K562 (cell line): ENCODE measurements around the gene PPM1N. TPM values are rescaled to one million over a fixed set of nuclear protein-coding genes. Genes with fewer than 3 reads are reported as not detected.

ENCODE experiments used
- ARID4B ChIP-seq: sonication (generic); formaldehyde crosslinking; IDR thresholded peaks from 2 replicates; pipeline ENCODE4 v1.8.0; 2022; ENCODE audit warnings: mild to moderate bottlenecking, missing genetic modification reagents
- HMGN3 ChIP-seq: IDR thresholded peaks from 2 replicates; pipeline ENCODE4 v1.6.1; 2011; ENCODE audit warnings: borderline replicate concordance, low read depth, mild to moderate bottlenecking, mixed read lengths, low read length; ENCODE audit not compliant: insufficient read length; ENCODE audit errors: extremely low read depth
- NONO ChIP-seq, 2 experiments: fragments of 200-400 bp in 1 of 2; fragments of 450-650 bp in 1 of 2; formaldehyde crosslinking in 1 of 2; IDR thresholded peaks; 2 replicates each; pipeline ENCODE4 v1.6.1; 2017; ENCODE audit warnings: low read depth in 2 of 2, mild to moderate bottlenecking in 2 of 2, moderate library complexity in 2 of 2, low read length in 1 of 2
- PHF8 ChIP-seq: fragments of 200-600 bp; sonication (generic); IDR thresholded peaks from 2 replicates; pipeline ENCODE4 v1.6.1; 2012; ENCODE audit warnings: mixed run types, mild to moderate bottlenecking, inconsistent platforms, low read length, moderate library complexity, borderline replicate concordance
- PYGO2 ChIP-seq: fragments of 450-650 bp; IDR thresholded peaks from 2 replicates; pipeline ENCODE4 v1.6.1; 2016; ENCODE audit warnings: mild to moderate bottlenecking, missing genetic modification characterization, moderate library complexity, missing compliant biosample characterization
- RFX7 ChIP-seq: fragments of 250-450 bp; sonication (Bioruptor Pico); IDR thresholded peaks from 2 replicates; pipeline ENCODE4 v1.5.1; 2021; ENCODE audit warnings: mild to moderate bottlenecking
- SMC3 ChIP-seq: conservative IDR thresholded peaks from 2 replicates; pipeline ENCODE4 v1.6.1; 2011; ENCODE audit warnings: low read depth, low read length, improper control_type of control experiment; ENCODE audit not compliant: insufficient read depth
- ZFP36 ChIP-seq: fragments of 150-350 bp; IDR thresholded peaks from 2 replicates; pipeline ENCODE4 v1.6.1; 2018; ENCODE audit warnings: low read length, low read depth; ENCODE audit not compliant: partially characterized antibody
- ZNF124 ChIP-seq: sonication (generic); formaldehyde crosslinking; IDR thresholded peaks from 2 replicates; pipeline ENCODE4 v1.8.1; 2022; ENCODE audit warnings: missing genetic modification reagents
- ZNF140 ChIP-seq: fragments of 250-450 bp; sonication (Bioruptor Pico); IDR thresholded peaks from 2 replicates; pipeline ENCODE4 v1.8.0; 2021; ENCODE audit warnings: moderate library complexity, mild to moderate bottlenecking, inconsistent platforms
- polyA plus RNA-seq, 8 experiments: library from polyadenylated mRNA; depleted of rRNA in 4 of 8; stranded (reverse) in 5 of 8; unstranded in 3 of 8; fragments of >200 nt; fragmentation: Nextera tagmentation in 2 of 8; fragmentation: Illumina TruSeq in 1 of 8; extraction: Ambion mirVana in 2 of 8; extraction: Trizol in 1 of 8; gene quantifications; 2 replicates each; pipeline versions ENCODE4 v1.2.1 to v1.2.3, GENCODE V29; 2011 to 2014; ENCODE audit warnings: inconsistent platforms in 1 of 8, missing spikeins in 1 of 8
- total RNA-seq, 7 experiments: library from RNA; depleted of rRNA in 6 of 7; stranded (reverse); fragments of >200 nt in 6 of 7; fragmentation: Illumina TruSeq in 2 of 7; extraction: Trizol in 2 of 7; gene quantifications; 2 replicates each; pipeline versions ENCODE4 v1.2.1 to v1.2.3, GENCODE V29; 2011 to 2021; ENCODE audit warnings: low replicate concordance in 1 of 7

Gene PPM1N
- total and polyA plus RNA-seq, 9 of the 15 experiments (the other 6 are each of a cell fraction or from before 2014, with no cell fraction given), result 4.5 to 15.6 (median 8.7) TPM

- TF ChIP-seq ZNF140 (CRISPR knock-in tag) (no peak), ZNF124 (CRISPR knock-in tag) (no peak), ARID4B (CRISPR knock-in tag) (no peak), NONO (IDR thresholded peaks at IDR 0.05; ENCODE audit: low read depth in 2 of 2, low read length in 1 of 2) (no peak), SMC3 (no peak), RFX7 (CRISPR knock-in tag) (no peak), PYGO2 (tag) (no peak), HMGN3 (no peak), PHF8 (peak; percentile 60; the same call in 1 of the 2 replicates), ZFP36 (no peak)
These were observed 29.5 kb upstream of the PPM1N start (continued) for GRCh38 chr19:45468803-45469131.
